IMR-90 (cell line): ENCODE results near the gene FOXP1. TPM values are rescaled to one million over a fixed set of nuclear protein-coding genes. Genes with fewer than 3 reads are reported as not detected.
A peak's percentile ranks its signal among the peaks of the same experiment; 100 is the strongest.

Experiments used
- ATAC-seq: fragments of 200-7000 bp; cut with Tn5 transposase; 2 replicates; pipeline ENCODE4 v1.9.1; 2020; ENCODE audit warnings: low read depth, mild to moderate bottlenecking, moderate library complexity
- BruUV-seq: library from RNA; stranded (reverse); fragments of 400-500 nt; replicated peaks from 2 replicates; lab custom pipeline; 2021; lab: Mats Ljungman, UMichigan
- CTCF ChIA-PET: fragments of 300-600 bp; formaldehyde crosslinking; extraction: SDS; loops from one replicate; lab custom pipeline; 2021; ENCODE audit warnings: antibody characterized with exemption; lab: Yijun Ruan, JAX
- POLR2A ChIA-PET: fragments of 300-600 bp; sonication (Branson Sonifier 250); formaldehyde crosslinking; loops from one replicate; lab custom pipeline; 2022; ENCODE audit warnings: antibody characterized with exemption; ENCODE audit not compliant: unreplicated experiment; lab: Charles Lee
- DNase-seq: peaks from one replicate; pipeline ENCODE4 v3.0.0; 2013
- H2AFZ ChIP-seq: replicated peaks from 2 replicates; pipeline ENCODE3; 2013; ENCODE audit warnings: low read length, mild to moderate bottlenecking; ENCODE audit not compliant: poor library complexity
- H2AK5ac ChIP-seq: 2 replicates; pipeline ENCODE4 v1.6.1; 2013; ENCODE audit warnings: low read depth, low read length, inconsistent platforms
- H2AK9ac ChIP-seq: replicated peaks from 2 replicates; pipeline ENCODE3; 2013; ENCODE audit warnings: mild to moderate bottlenecking, low read depth, low read length, moderate library complexity; ENCODE audit not compliant: poor library complexity
- H2BK120ac ChIP-seq: 2 replicates; pipeline ENCODE4 v1.6.1; 2013; ENCODE audit warnings: low read depth, low read length, inconsistent platforms
- H2BK15ac ChIP-seq: 3 replicates; pipeline ENCODE4 v1.6.1; 2013; ENCODE audit warnings: low read depth, low read length, inconsistent platforms
- H2BK20ac ChIP-seq: 2 replicates; pipeline ENCODE4 v1.6.1; 2013; ENCODE audit warnings: low read depth, mild to moderate bottlenecking, inconsistent platforms, low read length, moderate library complexity
- H2BK5ac ChIP-seq: 2 replicates; pipeline ENCODE4 v1.6.1; 2013; ENCODE audit warnings: mild to moderate bottlenecking, low read depth, low read length, inconsistent platforms; ENCODE audit not compliant: poor library complexity, severe bottlenecking
- H3K14ac ChIP-seq: replicated peaks from 2 replicates; pipeline ENCODE4 v1.6.1; 2013; ENCODE audit warnings: low read depth, low read length, inconsistent platforms
- H3K18ac ChIP-seq: 2 replicates; pipeline ENCODE4 v1.6.1; 2013; ENCODE audit warnings: low read depth, low read length, control low read depth
- H3K23ac ChIP-seq: 2 replicates; pipeline ENCODE4 v1.6.1; 2013; ENCODE audit warnings: low read depth, low read length, inconsistent platforms
- H3K27ac ChIP-seq: 2 replicates; pipeline ENCODE4 v1.5.1; 2013; ENCODE audit warnings: mild to moderate bottlenecking, control low read depth, low read length; ENCODE audit not compliant: insufficient read depth
- H3K27me3 ChIP-seq: 2 replicates; pipeline ENCODE4 v1.6.1; 2013; ENCODE audit warnings: low read length; ENCODE audit not compliant: control insufficient read depth, insufficient read depth
- H3K36me3 ChIP-seq: 2 replicates; pipeline ENCODE4 v1.6.1; 2013; ENCODE audit warnings: low read length, mixed read lengths; ENCODE audit not compliant: control insufficient read depth, insufficient read depth
- H3K4ac ChIP-seq: 2 replicates; pipeline ENCODE4 v1.6.1; 2013; ENCODE audit warnings: low read depth, low read length, inconsistent platforms
- H3K4me1 ChIP-seq: 2 replicates; pipeline ENCODE4 v1.6.1; 2013; ENCODE audit warnings: low read length, mixed read lengths; ENCODE audit not compliant: control insufficient read depth, insufficient read depth
- H3K4me2 ChIP-seq: 2 replicates; pipeline ENCODE4 v1.6.1; 2013; ENCODE audit warnings: low read depth, mild to moderate bottlenecking, control low read depth, low read length, moderate library complexity
- H3K4me3 ChIP-seq: 2 replicates; pipeline ENCODE4 v1.5.1; 2013; ENCODE audit warnings: low read depth, mild to moderate bottlenecking, control low read depth, low read length, moderate library complexity; ENCODE audit not compliant: insufficient read depth
- H3K56ac ChIP-seq: 2 replicates; pipeline ENCODE4 v1.6.1; 2013; ENCODE audit warnings: low read length, inconsistent platforms; ENCODE audit not compliant: insufficient read depth; ENCODE audit errors: extremely low read depth
- H3K79me1 ChIP-seq, 2 experiments: 2 replicates each; pipeline ENCODE4 v1.6.1; 2013; ENCODE audit warnings: low read length in 2 of 2, inconsistent platforms in 1 of 2, low read depth in 1 of 2
- H3K9ac ChIP-seq: 2 replicates; pipeline ENCODE4 v1.6.1; 2013; ENCODE audit warnings: low read depth, low read length, control low read depth
- H3K9me1 ChIP-seq: 2 replicates; pipeline ENCODE4 v1.6.1; 2013; ENCODE audit warnings: low read length, inconsistent platforms; ENCODE audit not compliant: insufficient read depth
- H3K9me3 ChIP-seq: 2 replicates; pipeline ENCODE4 v1.6.1; 2013; ENCODE audit warnings: low read length; ENCODE audit not compliant: control insufficient read depth, insufficient read depth
- H4K20me1 ChIP-seq: 2 replicates; pipeline ENCODE4 v1.6.1; 2013; ENCODE audit warnings: low read length, inconsistent platforms; ENCODE audit not compliant: insufficient read depth
- H4K5ac ChIP-seq: 2 replicates; pipeline ENCODE4 v1.6.1; 2013; ENCODE audit warnings: mild to moderate bottlenecking, low read depth, low read length, control low read depth
- H4K8ac ChIP-seq, 2 experiments: 2 replicates each; pipeline ENCODE4 v1.6.1; 2013; ENCODE audit warnings: low read depth in 2 of 2, low read length in 2 of 2, control low read depth in 1 of 2, inconsistent platforms in 1 of 2
- H4K91ac ChIP-seq: 2 replicates; pipeline ENCODE4 v1.6.1; 2013; ENCODE audit warnings: low read depth, low read length, inconsistent platforms; ENCODE audit not compliant: insufficient read depth
- MAZ ChIP-seq: IDR thresholded peaks from 2 replicates; pipeline ENCODE4 v1.6.1; 2012; ENCODE audit warnings: low read depth, mild to moderate bottlenecking, low read length, improper control_type of control experiment, moderate library complexity, borderline replicate concordance
- NFE2L2 ChIP-seq: fragments of 150-350 bp; IDR thresholded peaks from 2 replicates; pipeline ENCODE4 v1.6.1; 2016; ENCODE audit warnings: low read depth, mild to moderate bottlenecking, low read length
- WGBS, 2 experiments: methylation state at CpG; one replicate each; pipeline versions ENCODE4 v1.1.5 to v1.1.7; 2013; ENCODE audit warnings: missing lambda C conversion rate in 2 of 2; ENCODE audit not compliant: insufficient read length in 1 of 2; ENCODE audit errors: extremely low coverage in 2 of 2; 5-methylcytosine and 5-hydroxymethylcytosine counted together
- dilution Hi-C: fragments of 300-500 bp; cut with HindIII; formaldehyde crosslinking; loops from one replicate; pipeline ENCODE4 v1.14.3; 2018; ENCODE audit warnings: low sequenced_read_pairs; ENCODE audit not compliant: unreplicated experiment
- in situ Hi-C: fragments of 300-500 bp; cut with MboI; formaldehyde crosslinking; loops from 3 replicates; pipeline ENCODE4 v1.14.3; 2019; ENCODE audit warnings: low sequenced_read_pairs, inconsistent platforms, mixed read lengths
- intact Hi-C: fragments of 100-400 bp; cut with micrococcal nuclease; formaldehyde crosslinking; loops from 2 replicates; pipeline ENCODE4 v1.10.0; 2022
- polyA plus RNA-seq, 3 experiments: library from polyadenylated mRNA; depleted of rRNA; stranded (reverse); fragments of >200 nt; gene quantifications; 2 replicates each; pipeline ENCODE4 v1.2.3, GENCODE V29; 2012; ENCODE audit warnings: low replicate concordance in 1 of 3
- total RNA-seq: library from RNA; depleted of rRNA; stranded (reverse); fragments of >200 nt; gene quantifications from 2 replicates; pipeline ENCODE4 v1.2.3, GENCODE V29; 2012

Gene FOXP1
- total and polyA plus RNA-seq, 2 of the 4 experiments (the other 2 are of a cell fraction) = 37.0 to 132 TPM

DNA sequence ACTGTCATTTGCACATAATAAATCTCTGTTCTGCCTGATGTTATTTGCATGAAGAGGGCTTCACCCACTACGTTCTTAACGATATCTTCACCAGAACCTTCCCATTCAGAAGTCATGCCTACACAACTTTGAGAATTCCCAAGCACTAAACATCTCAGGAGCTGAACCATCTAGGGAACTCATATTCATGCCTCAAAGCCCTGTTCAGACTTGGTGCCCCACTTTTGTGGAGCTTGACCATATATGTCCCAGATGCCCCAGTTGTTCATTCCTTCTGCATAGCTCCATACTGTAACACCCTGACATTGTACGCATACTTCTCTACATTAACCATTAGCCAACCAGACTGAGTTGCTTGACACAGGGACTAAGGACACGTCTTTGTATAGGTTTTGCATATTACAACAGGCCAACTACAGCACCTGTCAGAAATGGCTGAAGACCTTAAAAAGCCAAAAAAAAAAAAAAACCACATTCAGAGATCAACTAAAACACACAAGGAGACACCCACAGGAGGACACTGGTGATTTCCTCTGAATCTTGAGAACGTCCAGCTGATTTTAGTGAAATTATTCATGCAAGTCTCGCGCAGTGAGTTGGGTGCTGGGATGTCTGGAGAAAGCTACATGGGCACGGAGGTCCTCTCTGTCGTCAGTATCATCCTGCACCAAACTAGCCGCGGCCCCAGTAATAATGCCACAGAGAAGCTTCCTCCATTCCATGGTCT lies 141.4 kb downstream of the FOXP1 start (continued):
- TF ChIP-seq MAZ = no peak

DNA sequence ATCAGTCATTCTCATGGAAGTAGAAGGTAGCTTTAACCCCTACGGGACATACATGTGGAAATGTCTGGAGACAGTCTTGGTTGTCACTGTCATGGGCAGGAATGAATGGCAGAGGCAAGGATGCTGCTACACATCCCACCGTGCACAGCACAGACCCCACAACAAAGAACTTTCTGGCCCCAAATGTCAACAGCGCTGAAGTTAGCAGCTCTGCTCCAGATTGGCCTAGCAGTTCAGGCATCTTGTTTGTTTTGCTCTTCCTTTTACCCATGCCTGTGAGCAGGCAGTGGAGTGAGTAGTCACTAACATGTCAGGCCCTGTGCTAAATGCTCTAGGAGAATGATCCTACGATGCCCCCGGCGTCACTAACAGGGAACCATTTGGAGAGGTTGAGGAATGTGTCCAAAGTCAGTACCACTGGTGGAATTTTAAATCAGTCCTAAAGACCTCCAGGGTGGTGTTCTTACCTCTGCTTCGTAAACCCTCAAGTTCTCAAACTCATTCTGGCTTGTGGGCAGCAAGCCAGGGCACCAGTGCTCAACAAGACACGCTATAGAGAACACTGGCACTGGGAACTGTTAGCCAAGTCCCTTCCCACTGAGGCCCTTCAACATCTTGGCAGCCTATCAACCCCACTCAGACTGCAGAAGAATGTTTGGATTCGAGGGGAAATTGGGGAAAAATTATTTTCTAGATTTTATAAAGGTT lies 142.2 kb downstream of the FOXP1 start:
- Histone ChIP-seq H4K5ac (no peak overlapping the region; the same call in 1 of the 2 replicates), H3K36me3 (no peaks in the 10 kb centered on the region), H3K4me2 (no peak overlapping the region), H3K9me3 (no peaks in the 10 kb centered on the region), H2BK15ac (peak overlapping the region; percentile 68; the same call in 1 of the 3 replicates), H3K4me1 (peaks cover 21% of the 10 kb centered on the region), H3K9me1 (peaks cover 23% of the 10 kb centered on the region), H2BK20ac (peak overlapping the region; percentile 53; the same call in 1 of the 2 replicates), H2AK9ac (no peak overlapping the region), H4K8ac (peak overlapping the region in 1 of 2 experiments; percentile 15; a peak in 2 of 4 replicates), H3K27me3 (no peaks in the 10 kb centered on the region), H3K18ac (no peak overlapping the region), H3K23ac (peak overlapping the region; percentile 63), H3K79me1 (peaks cover 15 to 46% of the 10 kb centered on the region in 2 experiments), H2BK120ac (peak overlapping the region; percentile 44), H3K27ac (no peak overlapping the region), H2AK5ac (peak overlapping the region; percentile 83; the same call in 1 of the 2 replicates), H3K4me3 (no peak overlapping the region), H3K14ac (peak overlapping the region; percentile 85), H2BK5ac (no peak overlapping the region), H3K4ac (peak overlapping the region; percentile 56), H3K56ac (no peak overlapping the region), H2AFZ (peak overlapping the region; percentile 44), H3K9ac (no peak overlapping the region), H4K20me1 (no peaks in the 10 kb centered on the region), H4K91ac (peak overlapping the region; percentile 5; the same call in 1 of the 2 replicates)
- in situ Hi-C loops (no loop called here), dilution Hi-C loops (no loop called here), intact Hi-C loops (no loop called here)
- POLR2A ChIA-PET = no interaction called here
- CTCF ChIA-PET = interaction anchor here (0.6 kb wide), 1 partner anchor 147 kb away, joined by 4 read pairs; no protein-coding TSS in a partner anchor
- no peak for DNase-seq
- 72% methylated on average over 2 of the region's 9 CpGs; no CpG with 5 or more reads in 1 of the 2 experiments for WGBS, 2 experiments
- ATAC-seq = no peak
- no peak for TF ChIP-seq NFE2L2
- no TSS peak for BruUV-seq
